ENCODE results near the gene MAP3K12. TPM values are rescaled to one million over a fixed set of nuclear protein-coding genes. Genes with fewer than 3 reads are reported as not detected.
A peak's percentile ranks its signal among the peaks of the same experiment; 100 is the strongest.

MAP3K12 gene
- total and polyA plus RNA-seq, 7 donors = 1.9 to 3.1 (median 2.4) TPM

- peak within 1 kb of the TSS; percentile 96 for H3K27ac ChIP-seq
- peak within 1 kb of the TSS; percentile 85 for H3K4me3 ChIP-seq
- H3K36me3 ChIP-seq (ENCODE audit: insufficient read depth in 1 of 2, low read depth in 1 of 2) = peaks cover 0 to 23% of the 10 kb centered on the region in 2 donors
- peaks cover 20% of the 10 kb centered on the region for H3K4me1 ChIP-seq
- no peak for TF ChIP-seq CTCF (IDR thresholded peaks at IDR 0.05)
- intact Hi-C loops (cut with DNase I) = loop anchor here in 1 of 2 donors (2.0 kb wide), 1 partner anchor 176 kb away; no protein-coding TSS in a partner anchor
- peak; percentile 87 to 89 (median 88) for ATAC-seq
- peak; percentile 97 to 98 for DNase-seq
- WGBS, 3 donors = 0 to 1% (median 0%) methylated on average over 44 to 74 of the region's 74 CpGs
- H3K9me3 ChIP-seq = no peaks in the 10 kb centered on the region
- H3K27me3 ChIP-seq (ENCODE audit: insufficient read depth in 3 of 3, low read length in 2 of 3) = no peaks in the 10 kb centered on the region
These were observed 1.7 kb upstream of the MAP3K12 start, which contains the start of gene TARBP2 for GRCh38 chr12:53500776-53501614. TARBP2 (plus strand) TSS chr12:53501283; CDS start chr12:53501409, 126 bp downstream.

GRCh38 chr12:53500142-53500775 is 1.0 kb upstream of the MAP3K12 start:
- peaks cover 17% of the 10 kb centered on the region for H3K4me1 ChIP-seq
- no peaks in the 10 kb centered on the region for H3K9me3 ChIP-seq
- ATAC-seq = peak in 1 of 4 donors; percentile 11
- peaks cover 0 to 15% of the 10 kb centered on the region in 2 donors for H3K36me3 ChIP-seq (ENCODE audit: insufficient read depth in 1 of 2, low read depth in 1 of 2)
- no peak for TF ChIP-seq CTCF (IDR thresholded peaks at IDR 0.05)
- peak; percentile 74 to 80 for DNase-seq
- H3K27me3 ChIP-seq (ENCODE audit: insufficient read depth in 3 of 3, low read length in 2 of 3) = no peaks in the 10 kb centered on the region
- WGBS, 3 donors = 1% methylated on average over 17 of the region's 17 CpGs
- peak overlapping the region; percentile 85 for H3K4me3 ChIP-seq
- intact Hi-C loops (cut with DNase I) = loop anchor here in 1 of 2 donors (2.0 kb wide), 1 partner anchor 175 kb away; no protein-coding TSS in a partner anchor
- H3K27ac ChIP-seq = peak overlapping the region; percentile 96

- Histone ChIP-seq H3K27me3 (ENCODE audit: insufficient read depth in 3 of 3, low read length in 2 of 3) (no peaks in the 10 kb centered on the region), H3K27ac (no peak overlapping the region), H3K9me3 (no peaks in the 10 kb centered on the region), H3K4me3 (no peak overlapping the region), H3K4me1 (peaks cover 12% of the 10 kb centered on the region), H3K36me3 (ENCODE audit: insufficient read depth in 1 of 2, low read depth in 1 of 2) (peaks cover 0 to 3% of the 10 kb centered on the region in 2 donors)
- ATAC-seq (no peak), DNase-seq (no peak)
- intact Hi-C loops (cut with DNase I) = loop anchor here in 1 of 2 donors (5.0 kb wide), 1 partner anchor 46 kb away; the partner anchor contains the start of gene PCBP2
- 77 to 84% (median 78%) methylated on average over 2 of the region's 2 CpGs for WGBS, 3 donors
- no peak for TF ChIP-seq CTCF (IDR thresholded peaks at IDR 0.05)
These were observed 1.0 kb downstream of the MAP3K12 start for GRCh38 chr12:53498235-53498630.

- WGBS, 3 donors = 83 to 96% (median 85%) methylated on average over 3 of the region's 3 CpGs
- ATAC-seq (no peak), DNase-seq (no peak)
- no peak for TF ChIP-seq CTCF (IDR thresholded peaks at IDR 0.05)
- Histone ChIP-seq H3K27me3 (ENCODE audit: insufficient read depth in 3 of 3, low read length in 2 of 3) (no peaks in the 10 kb centered on the region), H3K4me3 (no peak overlapping the region), H3K27ac (no peak overlapping the region), H3K9me3 (no peaks in the 10 kb centered on the region), H3K4me1 (peaks cover 12% of the 10 kb centered on the region), H3K36me3 (ENCODE audit: insufficient read depth in 1 of 2, low read depth in 1 of 2) (no peaks in the 10 kb centered on the region)
- intact Hi-C loops (cut with DNase I) = loop anchor here in 1 of 2 donors (5.0 kb wide), 1 partner anchor 45 kb away; the partner anchor contains the start of gene PCBP2
These were observed 1.8 kb downstream of the MAP3K12 start for GRCh38 chr12:53497461-53497860.
